ENCODE measurements around the gene CD2AP.

DNA sequence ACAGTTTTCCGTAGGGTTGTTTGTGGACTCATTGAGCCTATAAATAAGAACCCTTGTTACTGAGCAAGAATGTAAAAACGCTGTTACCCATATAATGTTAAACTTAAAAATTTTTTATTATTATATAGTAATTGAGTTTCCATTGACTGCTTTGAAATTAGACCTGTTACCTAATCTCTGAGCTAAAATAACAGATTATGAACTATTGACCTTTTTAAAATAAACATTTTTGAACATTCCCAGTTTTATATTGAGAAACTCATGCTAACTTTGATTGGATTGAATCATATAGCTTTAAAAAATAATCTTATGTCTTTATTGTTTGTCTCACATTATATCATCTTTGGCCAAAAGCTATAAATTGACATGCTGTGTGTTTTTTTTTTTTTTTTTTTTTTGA, 95.5 kb downstream of the CD2AP start:
- TF ChIP-seq, protein P1, sequence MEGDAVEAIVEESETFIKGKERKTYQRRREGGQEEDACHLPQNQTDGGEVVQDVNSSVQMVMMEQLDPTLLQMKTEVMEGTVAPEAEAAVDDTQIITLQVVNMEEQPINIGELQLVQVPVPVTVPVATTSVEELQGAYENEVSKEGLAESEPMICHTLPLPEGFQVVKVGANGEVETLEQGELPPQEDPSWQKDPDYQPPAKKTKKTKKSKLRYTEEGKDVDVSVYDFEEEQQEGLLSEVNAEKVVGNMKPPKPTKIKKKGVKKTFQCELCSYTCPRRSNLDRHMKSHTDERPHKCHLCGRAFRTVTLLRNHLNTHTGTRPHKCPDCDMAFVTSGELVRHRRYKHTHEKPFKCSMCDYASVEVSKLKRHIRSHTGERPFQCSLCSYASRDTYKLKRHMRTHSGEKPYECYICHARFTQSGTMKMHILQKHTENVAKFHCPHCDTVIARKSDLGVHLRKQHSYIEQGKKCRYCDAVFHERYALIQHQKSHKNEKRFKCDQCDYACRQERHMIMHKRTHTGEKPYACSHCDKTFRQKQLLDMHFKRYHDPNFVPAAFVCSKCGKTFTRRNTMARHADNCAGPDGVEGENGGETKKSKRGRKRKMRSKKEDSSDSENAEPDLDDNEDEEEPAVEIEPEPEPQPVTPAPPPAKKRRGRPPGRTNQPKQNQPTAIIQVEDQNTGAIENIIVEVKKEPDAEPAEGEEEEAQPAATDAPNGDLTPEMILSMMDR (IDR thresholded peaks at IDR 0.05; ENCODE audit: insufficient read depth, low read depth, low read length): no peak
- no peak for TF ChIP-seq EZH2 (IDR thresholded peaks at IDR 0.05; ENCODE audit: insufficient read depth, low read length)
